ENCODE measurements around the gene RETREG2. TPM values are rescaled to one million over a fixed set of nuclear protein-coding genes. Genes with fewer than 3 reads are reported as not detected.

Gene RETREG2, protein sequence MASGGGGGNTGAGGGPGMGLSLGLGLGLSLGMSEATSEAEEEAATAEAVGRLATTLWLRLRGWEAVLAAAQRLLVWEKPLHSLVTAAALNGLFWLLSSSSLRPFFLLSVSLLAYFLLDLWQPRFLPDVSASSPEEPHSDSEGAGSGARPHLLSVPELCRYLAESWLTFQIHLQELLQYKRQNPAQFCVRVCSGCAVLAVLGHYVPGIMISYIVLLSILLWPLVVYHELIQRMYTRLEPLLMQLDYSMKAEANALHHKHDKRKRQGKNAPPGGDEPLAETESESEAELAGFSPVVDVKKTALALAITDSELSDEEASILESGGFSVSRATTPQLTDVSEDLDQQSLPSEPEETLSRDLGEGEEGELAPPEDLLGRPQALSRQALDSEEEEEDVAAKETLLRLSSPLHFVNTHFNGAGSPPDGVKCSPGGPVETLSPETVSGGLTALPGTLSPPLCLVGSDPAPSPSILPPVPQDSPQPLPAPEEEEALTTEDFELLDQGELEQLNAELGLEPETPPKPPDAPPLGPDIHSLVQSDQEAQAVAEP
- total RNA-seq: 44.2 and 46.0 TPM in 2 replicates

GRCh38 chr2:219177552-219178376 lies at the start of gene RETREG2:
Gene RETREG2 (plus strand): TSS chr2:219178275. CDS start chr2:219178353, 78 bp downstream.

GRCh38 chr2:219160186-219161017 lies 17.7 kb upstream of the RETREG2 start, which contains the start of gene NHEJ1:
Gene NHEJ1 (minus strand): TSS chr2:219160815. CDS start chr2:219158362, 2,453 bp downstream.

DNA sequence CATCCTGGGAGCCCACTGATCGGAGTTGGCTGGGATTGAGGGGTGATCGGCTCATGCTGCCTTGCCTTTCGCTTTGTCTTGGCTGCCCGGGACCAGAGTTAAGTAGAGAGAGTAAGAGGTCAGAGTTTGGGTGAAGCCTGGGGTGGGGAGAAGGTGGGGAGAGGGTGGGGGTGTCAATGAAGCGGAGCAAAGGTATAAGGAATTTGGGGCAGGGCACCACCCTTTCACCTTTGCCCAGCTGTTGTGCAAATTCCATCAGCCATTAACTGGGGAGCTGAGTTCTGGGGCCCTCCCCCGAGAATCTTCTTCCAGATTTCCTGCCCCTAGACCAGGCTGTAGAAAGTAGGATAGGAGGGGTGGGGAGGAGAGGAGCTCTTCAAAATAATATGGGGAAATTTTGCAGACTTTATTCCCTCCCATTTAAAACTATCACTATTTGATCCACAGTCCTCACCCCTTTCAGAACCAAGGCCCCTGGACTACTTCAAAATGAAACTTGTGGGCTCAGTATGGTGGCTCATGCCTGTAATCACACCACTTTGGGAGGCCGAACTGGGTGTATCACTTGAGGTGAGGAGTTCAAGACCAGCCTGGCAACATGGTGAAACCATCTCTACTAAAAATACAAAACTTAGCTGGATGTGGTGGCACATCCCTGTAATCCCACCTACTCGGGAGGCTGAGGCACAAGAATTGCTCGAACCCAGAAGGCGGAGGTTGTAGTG lies 8.0 kb upstream of the RETREG2 start, which contains the start of gene SLC23A3:
Gene SLC23A3 (minus strand): TSS at position 100 of the 725 bp plus-strand sequence. CDS start 45 bp downstream, at position 55.

DNA sequence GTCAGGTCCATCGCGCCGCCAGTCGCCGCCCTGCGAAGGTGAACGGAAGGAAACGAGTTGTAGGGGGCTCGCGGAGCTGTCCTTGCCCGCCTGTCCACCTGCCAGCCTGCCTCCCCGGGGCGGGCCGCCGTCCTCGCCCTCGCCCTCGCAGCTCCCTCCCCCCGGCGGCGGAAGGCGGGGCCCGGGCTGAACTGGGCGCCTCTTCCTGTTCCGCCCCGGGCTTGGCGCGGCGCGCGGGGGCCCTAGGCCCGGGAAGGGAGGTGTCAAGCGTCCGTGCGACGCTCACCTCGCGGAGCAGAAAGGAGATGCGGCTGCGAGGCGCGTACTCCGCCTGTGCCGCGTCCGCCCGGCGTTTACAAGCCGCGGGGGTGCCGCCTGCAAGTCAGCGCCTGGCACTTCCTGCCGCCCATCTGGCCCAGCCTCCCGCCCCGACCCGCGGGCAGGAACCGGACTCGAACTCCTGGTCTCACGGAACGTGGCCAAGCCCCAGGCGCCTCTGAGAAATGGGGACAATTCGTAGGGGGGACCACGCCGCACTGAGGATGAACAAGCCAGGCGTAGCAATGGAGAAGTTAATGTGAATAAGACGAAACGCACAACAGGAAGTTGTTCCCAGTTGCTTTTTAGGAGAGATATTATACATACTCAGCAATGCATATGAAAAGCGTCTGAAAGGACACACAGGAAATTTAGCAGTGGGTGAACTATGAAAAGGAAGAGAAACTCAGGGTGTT lies 1.1 kb upstream of the RETREG2 start, which contains the start of gene CNPPD1:
Gene CNPPD1 (minus strand): TSS at position 108 of the 734 bp plus-strand sequence. CDS start 97 bp downstream, at position 11.

GRCh38 chr2:219206328-219207133 lies 28.5 kb downstream of the RETREG2 start, which contains the start of gene ZFAND2B:
Gene ZFAND2B (plus strand): TSS chr2:219206782. CDS start chr2:219206988, 206 bp downstream.

DNA sequence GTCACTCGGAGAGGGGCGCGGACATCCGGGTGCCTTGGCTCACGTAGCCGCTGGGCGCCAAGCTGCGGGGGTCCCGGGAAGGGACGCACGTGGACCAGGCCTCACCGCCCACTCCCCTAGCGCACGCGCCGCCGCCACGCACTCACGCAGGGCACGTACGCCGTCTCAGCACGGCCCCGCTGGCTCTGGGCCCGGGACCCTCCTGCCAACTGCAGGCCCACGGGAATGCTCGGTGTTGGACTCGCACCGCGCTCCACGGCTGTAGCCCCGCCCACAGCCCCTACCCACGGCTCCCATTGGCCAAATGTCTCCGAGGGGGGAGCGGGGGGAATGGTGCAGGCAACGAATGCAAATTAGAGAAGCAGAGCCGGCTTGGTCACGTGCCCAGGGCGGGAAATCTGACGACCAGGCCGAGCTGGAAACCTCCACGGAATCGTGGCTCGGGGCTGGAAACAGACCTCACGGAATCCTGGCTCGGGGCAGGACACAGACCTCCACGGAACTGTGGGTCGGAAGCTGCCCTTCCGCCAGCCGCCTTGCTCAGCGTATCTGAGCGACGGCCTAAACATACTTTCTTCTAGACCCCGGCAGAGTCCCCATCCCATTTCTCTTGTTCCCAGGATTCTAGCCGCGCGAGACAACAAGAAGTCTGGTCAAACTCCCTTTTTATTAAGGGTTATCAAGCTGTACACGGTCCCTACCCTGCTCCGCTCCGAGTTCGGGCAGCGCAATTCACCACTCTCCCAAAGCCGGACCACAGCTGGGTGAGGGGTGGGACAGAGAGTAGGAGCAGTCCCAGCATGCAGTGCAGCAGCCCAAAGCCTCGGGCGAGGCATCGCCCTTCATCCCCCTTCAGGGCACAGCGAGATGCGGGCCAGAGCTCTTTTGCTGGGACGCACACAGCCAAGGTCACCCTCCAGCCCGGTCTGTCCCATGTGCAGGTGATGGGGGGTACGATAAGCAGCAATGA lies 40.9 kb downstream of the RETREG2 start, which contains the start of gene ABCB6:
Gene ABCB6 (minus strand): TSS at position 227 of the 970 bp plus-strand sequence. CDS start 285 bp downstream, outside the sequence.

GRCh38 chr2:219229305-219230058 lies 51.4 kb downstream of the RETREG2 start, which contains the start of the genes ANKZF1 and ATG9A:
Gene ANKZF1 (plus strand): TSS chr2:219229806. CDS start chr2:219230258, 452 bp downstream.
Gene ATG9A (minus strand): TSS chr2:219229636. CDS start chr2:219228024, 1,612 bp downstream.

Other genes starting within 250 kb of the RETREG2 start
- 0.55 TPM in 1 of 2 replicates, not detected in the other for gene CDK5R2, start 218.6 kb upstream of the RETREG2 start, total RNA-seq
- gene FEV, start 193.1 kb upstream of the RETREG2 start, total RNA-seq: not detected in 2 replicates
- gene CRYBA2, start 184.9 kb upstream of the RETREG2 start, total RNA-seq: not detected in 2 replicates
- gene CFAP65, start 136.8 kb upstream of the RETREG2 start, total RNA-seq: not detected in 2 replicates
- gene IHH, start 117.4 kb upstream of the RETREG2 start, total RNA-seq: not detected in 2 replicates
- gene NHEJ1, start 17.5 kb upstream of the RETREG2 start, total RNA-seq: 7.3 and 12.3 TPM in 2 replicates
- gene SLC23A3, start 8.2 kb upstream of the RETREG2 start, total RNA-seq: 0.11 and 0.39 TPM in 2 replicates
- 40.1 and 43.7 TPM in 2 replicates for gene CNPPD1, start 1.4 kb upstream of the RETREG2 start, total RNA-seq
- gene ZFAND2B, start 28.5 kb downstream of the RETREG2 start, total RNA-seq: 38.2 and 42.1 TPM in 2 replicates
- 9.5 and 15.1 TPM in 2 replicates for gene ABCB6, start 40.7 kb downstream of the RETREG2 start, total RNA-seq
- gene ATG9A, start 51.4 kb downstream of the RETREG2 start, total RNA-seq: 36.9 and 40.2 TPM in 2 replicates
- 23.5 and 27.4 TPM in 2 replicates for gene ANKZF1, start 51.5 kb downstream of the RETREG2 start, total RNA-seq
- 8.0 and 10.2 TPM in 2 replicates for gene GLB1L, start 67.2 kb downstream of the RETREG2 start, total RNA-seq
- 13.7 and 38.1 TPM in 2 replicates for gene STK16, start 67.2 kb downstream of the RETREG2 start, total RNA-seq
- not detected in 2 replicates for gene TUBA4B, start 75.0 kb downstream of the RETREG2 start, total RNA-seq
- 253 and 330 TPM in 2 replicates for gene TUBA4A, start 75.6 kb downstream of the RETREG2 start, total RNA-seq
- 21.4 and 25.8 TPM in 2 replicates for gene DNAJB2, start 101.1 kb downstream of the RETREG2 start, total RNA-seq
- gene PTPRN, start 131.1 kb downstream of the RETREG2 start, total RNA-seq: 0.08 TPM in 1 of 2 replicates, not detected in the other
- not detected in 2 replicates for gene RESP18, start 154.5 kb downstream of the RETREG2 start, total RNA-seq
- gene DNPEP, start 209.6 kb downstream of the RETREG2 start, total RNA-seq: 46.6 and 51.1 TPM in 2 replicates
- not detected in 2 replicates for gene DES, start 240.1 kb downstream of the RETREG2 start, total RNA-seq